HFF-Myc (cell line): ENCODE data around the gene TSC2.

Experiments used
- DNase-seq: peaks from one replicate; pipeline ENCODE4 v3.0.0-alpha.2; 2011; ENCODE audit warnings: low read depth; ENCODE audit errors: extremely low read depth
- H3K4me3 ChIP-seq: replicated peaks from 2 replicates; pipeline ENCODE4 v1.5.1; 2011; ENCODE audit warnings: low read depth, mild to moderate bottlenecking, control low read depth, low read length
- TF ChIP-seq, protein P1 (sequence below): IDR thresholded peaks from 2 replicates; pipeline ENCODE4 v1.5.1; 2012; ENCODE audit warnings: mild to moderate bottlenecking, low read depth, low read length, control low read depth; ENCODE audit errors: missing control alignments

The TSC2 gene

DNA sequence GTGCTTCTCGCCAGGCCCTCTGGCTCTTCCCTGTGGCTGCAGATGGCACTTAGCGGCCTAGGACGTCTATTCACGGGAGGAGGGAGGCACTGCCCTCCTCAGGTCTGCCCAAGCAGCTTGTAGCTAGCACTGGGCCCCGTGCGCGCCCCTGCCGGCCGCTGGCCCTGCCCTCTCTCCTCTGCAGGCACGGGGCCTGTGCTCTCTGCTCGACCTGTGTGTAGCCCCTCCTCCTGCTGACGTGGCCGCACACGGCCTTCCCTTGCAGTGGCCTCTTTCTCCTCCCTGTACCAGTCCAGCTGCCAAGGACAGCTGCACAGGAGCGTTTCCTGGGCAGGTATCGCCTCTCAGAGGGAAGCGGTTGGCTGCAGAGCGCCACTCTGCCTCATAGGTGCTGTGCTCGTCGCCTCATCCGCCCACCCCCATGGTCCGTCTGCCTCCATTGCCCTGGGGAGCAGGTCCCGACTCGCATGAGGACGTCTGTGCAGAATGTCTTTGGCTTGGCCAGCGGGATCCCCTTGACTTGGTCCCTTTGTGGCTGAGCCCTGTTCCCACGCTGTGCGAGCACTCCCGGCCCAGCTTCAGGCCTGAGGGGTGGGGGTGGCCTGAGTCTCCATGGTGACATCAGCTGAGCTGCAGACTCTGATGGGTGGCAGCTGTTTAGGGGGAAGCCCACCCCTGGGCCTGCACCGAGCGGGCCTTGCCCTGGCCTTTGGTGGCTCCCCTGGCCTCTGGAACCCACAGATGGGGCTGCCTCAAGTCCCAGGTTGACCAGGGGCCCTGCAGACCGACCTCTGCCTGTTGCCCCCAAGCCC is 34.6 kb downstream of the TSC2 start:
- DNase-seq: no peak
- TF ChIP-seq, protein P1, sequence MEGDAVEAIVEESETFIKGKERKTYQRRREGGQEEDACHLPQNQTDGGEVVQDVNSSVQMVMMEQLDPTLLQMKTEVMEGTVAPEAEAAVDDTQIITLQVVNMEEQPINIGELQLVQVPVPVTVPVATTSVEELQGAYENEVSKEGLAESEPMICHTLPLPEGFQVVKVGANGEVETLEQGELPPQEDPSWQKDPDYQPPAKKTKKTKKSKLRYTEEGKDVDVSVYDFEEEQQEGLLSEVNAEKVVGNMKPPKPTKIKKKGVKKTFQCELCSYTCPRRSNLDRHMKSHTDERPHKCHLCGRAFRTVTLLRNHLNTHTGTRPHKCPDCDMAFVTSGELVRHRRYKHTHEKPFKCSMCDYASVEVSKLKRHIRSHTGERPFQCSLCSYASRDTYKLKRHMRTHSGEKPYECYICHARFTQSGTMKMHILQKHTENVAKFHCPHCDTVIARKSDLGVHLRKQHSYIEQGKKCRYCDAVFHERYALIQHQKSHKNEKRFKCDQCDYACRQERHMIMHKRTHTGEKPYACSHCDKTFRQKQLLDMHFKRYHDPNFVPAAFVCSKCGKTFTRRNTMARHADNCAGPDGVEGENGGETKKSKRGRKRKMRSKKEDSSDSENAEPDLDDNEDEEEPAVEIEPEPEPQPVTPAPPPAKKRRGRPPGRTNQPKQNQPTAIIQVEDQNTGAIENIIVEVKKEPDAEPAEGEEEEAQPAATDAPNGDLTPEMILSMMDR: no peak
- no peak overlapping the region for H3K4me3 ChIP-seq

DNA sequence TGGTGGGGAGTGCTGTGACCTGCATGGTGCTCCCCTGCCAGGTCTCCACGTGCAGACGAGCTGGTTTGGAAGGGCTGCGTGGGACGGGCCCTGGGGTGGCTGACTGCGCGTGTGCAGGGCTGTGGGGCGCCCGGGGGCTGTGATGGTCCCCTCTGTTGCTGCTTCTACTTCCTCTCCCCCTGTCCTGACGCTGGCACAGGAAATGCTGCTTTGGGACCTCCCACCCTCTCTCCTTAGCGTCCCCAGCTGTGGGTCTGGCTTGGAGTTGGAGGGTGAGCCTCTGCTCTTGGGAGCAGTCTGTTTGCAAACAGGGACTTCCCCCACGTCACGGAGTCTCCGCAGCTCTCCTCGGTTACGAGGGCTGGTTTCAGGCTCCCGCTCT is 35.2 kb downstream of the TSC2 start:
- no peak for DNase-seq
- TF ChIP-seq, protein P1: no peak
- H3K4me3 ChIP-seq: no peak overlapping the region

DNA sequence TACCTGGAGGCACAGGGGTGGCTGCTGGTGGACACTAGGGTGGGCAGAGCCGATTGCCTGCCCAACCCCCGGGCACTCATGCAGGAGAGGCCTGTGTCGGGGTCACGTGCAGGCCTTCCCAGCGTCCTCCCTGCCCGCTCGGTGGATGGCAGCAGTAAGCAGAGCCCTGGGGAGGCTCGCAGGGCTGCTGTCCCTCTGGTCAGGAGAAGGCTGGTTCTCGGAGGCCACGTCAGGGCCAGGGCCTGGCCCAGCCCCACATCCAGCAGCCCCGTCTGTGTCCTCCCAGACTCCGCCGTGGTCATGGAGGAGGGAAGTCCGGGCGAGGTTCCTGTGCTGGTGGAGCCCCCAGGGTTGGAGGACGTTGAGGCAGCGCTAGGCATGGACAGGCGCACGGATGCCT is 35.6 kb downstream of the TSC2 start:
- TF ChIP-seq, protein P1: no peak
- H3K4me3 ChIP-seq: no peak overlapping the region
- DNase-seq: no peak

DNA sequence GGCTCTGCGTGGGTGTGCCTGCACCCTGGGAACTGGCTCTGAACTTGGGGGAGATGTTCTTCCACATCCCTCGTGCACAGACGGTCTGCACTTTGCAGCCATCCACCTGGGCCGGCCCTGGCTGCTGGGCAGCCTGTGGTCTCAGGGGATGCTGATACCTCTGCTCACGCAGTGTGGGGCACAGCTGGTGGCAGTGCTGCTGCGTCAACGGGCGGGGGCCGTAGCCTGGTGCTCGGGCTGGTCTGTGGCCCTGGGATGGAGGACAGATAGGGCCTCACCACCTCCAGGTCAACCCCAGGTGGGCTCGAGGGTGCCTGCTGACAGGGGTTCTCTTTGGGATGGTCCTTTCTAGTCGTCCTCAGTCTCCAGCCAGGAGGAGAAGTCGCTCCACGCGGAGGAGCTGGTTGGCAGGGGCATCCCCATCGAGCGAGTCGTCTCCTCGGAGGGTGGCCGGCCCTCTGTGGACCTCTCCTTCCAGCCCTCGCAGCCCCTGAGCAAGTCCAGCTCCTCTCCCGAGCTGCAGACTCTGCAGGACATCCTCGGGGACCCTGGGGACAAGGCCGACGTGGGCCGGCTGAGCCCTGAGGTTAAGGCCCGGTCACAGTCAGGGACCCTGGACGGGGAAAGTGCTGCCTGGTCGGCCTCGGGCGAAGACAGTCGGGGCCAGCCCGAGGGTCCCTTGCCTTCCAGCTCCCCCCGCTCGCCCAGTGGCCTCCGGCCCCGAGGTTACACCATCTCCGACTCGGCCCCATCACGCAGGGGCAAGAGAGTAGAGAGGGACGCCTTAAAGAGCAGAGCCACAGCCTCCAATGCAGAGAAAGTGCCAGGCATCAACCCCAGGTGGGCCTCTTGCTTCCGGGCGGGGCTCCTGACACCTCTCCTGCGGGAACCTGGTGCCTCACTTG is 36.3 kb downstream of the TSC2 start:
- DNase-seq: no peak
- TF ChIP-seq, protein P1: no peak
- no peak overlapping the region for H3K4me3 ChIP-seq

DNA sequence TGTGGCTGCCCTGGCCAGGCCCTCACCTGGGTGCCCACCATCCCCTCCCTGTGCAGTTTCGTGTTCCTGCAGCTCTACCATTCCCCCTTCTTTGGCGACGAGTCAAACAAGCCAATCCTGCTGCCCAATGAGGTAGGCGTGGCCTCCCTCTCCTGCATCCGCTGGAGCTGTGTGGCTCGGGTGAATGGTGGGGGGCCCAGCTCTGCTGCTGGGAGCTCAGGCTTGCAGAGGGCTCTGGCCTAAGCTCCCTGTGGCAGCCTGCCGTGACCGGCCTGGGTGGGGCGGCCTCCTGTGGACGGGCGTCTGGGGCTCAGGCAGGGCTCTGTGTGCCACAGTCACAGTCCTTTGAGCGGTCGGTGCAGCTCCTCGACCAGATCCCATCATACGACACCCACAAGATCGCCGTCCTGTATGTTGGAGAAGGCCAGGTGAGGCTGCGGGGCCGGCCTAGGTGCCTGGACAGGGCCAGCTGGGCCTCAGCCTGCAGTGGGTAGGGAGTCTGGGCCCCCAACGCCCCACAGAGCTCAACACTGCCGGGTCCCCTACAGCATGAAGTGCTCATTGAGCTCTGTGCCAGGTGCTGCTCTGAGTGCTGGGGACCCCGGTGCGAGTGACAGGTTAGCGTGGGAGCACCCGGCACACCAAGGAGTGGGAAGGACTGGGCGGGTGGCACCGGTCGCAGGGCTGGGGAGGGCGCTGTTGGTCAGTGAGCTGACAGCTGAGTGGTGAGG is 37.3 kb downstream of the TSC2 start:
- H3K4me3 ChIP-seq: no peak overlapping the region
- DNase-seq: no peak
- TF ChIP-seq, protein P1: no peak

DNA sequence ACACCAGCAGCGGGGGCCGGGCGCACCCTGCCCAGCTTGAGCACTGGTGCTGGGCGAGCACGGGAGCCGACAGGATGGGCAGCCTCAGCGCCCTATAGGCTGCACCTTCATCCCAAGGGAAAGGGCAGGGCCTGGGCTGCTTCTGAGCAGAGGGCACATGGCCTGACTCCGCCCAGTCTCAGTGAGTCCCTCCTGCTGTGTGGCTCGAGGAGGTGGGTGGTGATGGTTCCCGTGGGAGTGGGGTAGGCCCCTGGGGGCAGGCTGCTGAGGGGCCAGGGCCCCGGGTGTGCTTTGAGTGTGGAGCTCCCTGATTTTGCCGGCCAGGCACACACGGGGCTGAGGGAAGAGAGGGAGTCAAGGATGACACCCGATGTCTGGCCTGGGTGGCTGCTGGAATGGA is 37.9 kb downstream of the TSC2 start:
- TF ChIP-seq, protein P1: no peak
- H3K4me3 ChIP-seq: no peak overlapping the region
- no peak for DNase-seq
